ENCODE data around the gene FMN2. TPM values are rescaled to one million over a fixed set of nuclear protein-coding genes. Genes with fewer than 3 reads are reported as not detected.

Gene FMN2
- total and polyA plus RNA-seq, 9 donors: 0.60 to 10.1 (median 2.5) TPM

DNA sequence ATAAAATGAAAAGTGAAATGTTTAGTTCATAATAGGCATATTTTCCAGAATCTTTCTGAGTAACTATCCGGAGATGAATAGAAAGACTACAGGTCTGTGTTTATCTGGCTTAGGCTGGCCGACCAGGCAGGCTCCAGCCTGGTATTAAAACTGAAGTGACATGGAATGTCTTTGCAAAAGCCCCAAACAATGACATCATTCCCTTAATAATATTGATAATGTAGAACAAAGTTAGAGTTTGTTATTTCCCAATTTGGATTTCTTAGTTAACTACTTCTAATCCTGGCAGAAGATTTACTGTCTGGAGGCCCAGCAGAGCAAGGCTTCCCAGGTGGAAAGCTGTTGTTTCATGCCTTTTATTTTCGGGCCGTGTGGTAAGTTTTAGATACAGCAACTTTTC lies 312.6 kb downstream of the FMN2 start:
- no peaks in the 10 kb centered on the region for H3K9me3 ChIP-seq
- no peaks in the 10 kb centered on the region for H3K27me3 ChIP-seq
- TF ChIP-seq EP300 (IDR thresholded peaks at IDR 0.05): no peak
- no peak for TF ChIP-seq POLR2A (IDR thresholded peaks at IDR 0.05)
- WGBS, 3 donors: 23 to 34% (median 30%) methylated on average over 4 of the region's 4 CpGs
- no peak for DNase-seq
- H3K27ac ChIP-seq: no peak overlapping the region
- no peaks in the 10 kb centered on the region for H3K36me3 ChIP-seq
- H3K4me1 ChIP-seq (ENCODE audit: insufficient read depth): no peaks in the 10 kb centered on the region
- intact Hi-C loops (cut with DNase I): no loop called here
- H3K4me3 ChIP-seq: no peak overlapping the region

DNA sequence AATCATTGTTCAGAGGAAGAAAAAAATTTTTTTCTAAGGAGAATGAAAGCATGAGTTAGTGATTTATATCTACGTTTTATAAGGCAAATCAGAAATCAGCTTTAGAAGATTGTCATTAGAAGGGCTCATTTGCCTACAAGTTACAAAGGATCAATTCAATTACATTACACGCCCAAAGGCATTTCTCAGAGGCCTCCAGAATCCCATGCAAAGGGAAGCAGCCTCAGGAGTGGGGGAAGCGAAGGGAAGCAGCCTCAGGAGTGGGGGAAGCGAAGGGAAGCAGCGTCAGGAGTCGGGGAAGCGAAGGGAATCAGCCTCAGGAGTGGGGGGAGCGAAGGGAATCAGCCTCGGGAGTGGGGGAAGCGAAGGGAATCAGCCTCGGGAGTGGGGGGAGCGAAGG lies 314.1 kb downstream of the FMN2 start:
- no peaks in the 10 kb centered on the region for H3K4me1 ChIP-seq (ENCODE audit: insufficient read depth)
- H3K36me3 ChIP-seq: no peaks in the 10 kb centered on the region
- intact Hi-C loops (cut with DNase I): loop anchor here in 1 of 4 donors (1.0 kb wide), 1 partner anchor 22 kb away; no protein-coding TSS in a partner anchor
- no peaks in the 10 kb centered on the region for H3K27me3 ChIP-seq
- H3K9me3 ChIP-seq: no peaks in the 10 kb centered on the region
- 90 to 94% (median 91%) methylated on average over 12 of the region's 12 CpGs for WGBS, 3 donors
- DNase-seq: no peak
- H3K4me3 ChIP-seq: no peak overlapping the region
- TF ChIP-seq, protein P1, sequence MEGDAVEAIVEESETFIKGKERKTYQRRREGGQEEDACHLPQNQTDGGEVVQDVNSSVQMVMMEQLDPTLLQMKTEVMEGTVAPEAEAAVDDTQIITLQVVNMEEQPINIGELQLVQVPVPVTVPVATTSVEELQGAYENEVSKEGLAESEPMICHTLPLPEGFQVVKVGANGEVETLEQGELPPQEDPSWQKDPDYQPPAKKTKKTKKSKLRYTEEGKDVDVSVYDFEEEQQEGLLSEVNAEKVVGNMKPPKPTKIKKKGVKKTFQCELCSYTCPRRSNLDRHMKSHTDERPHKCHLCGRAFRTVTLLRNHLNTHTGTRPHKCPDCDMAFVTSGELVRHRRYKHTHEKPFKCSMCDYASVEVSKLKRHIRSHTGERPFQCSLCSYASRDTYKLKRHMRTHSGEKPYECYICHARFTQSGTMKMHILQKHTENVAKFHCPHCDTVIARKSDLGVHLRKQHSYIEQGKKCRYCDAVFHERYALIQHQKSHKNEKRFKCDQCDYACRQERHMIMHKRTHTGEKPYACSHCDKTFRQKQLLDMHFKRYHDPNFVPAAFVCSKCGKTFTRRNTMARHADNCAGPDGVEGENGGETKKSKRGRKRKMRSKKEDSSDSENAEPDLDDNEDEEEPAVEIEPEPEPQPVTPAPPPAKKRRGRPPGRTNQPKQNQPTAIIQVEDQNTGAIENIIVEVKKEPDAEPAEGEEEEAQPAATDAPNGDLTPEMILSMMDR (IDR thresholded peaks at IDR 0.05): no peak
- TF ChIP-seq POLR2A (IDR thresholded peaks at IDR 0.05): no peak
- no peak for TF ChIP-seq EP300 (IDR thresholded peaks at IDR 0.05)
- H3K27ac ChIP-seq: no peak overlapping the region

GRCh38 chr1:240407407-240407806 lies 315.7 kb downstream of the FMN2 start:
- no peak overlapping the region for H3K4me3 ChIP-seq
- H3K9me3 ChIP-seq: no peaks in the 10 kb centered on the region
- no peaks in the 10 kb centered on the region for H3K27me3 ChIP-seq
- TF ChIP-seq EP300 (IDR thresholded peaks at IDR 0.05) (no peak), POLR2A (IDR thresholded peaks at IDR 0.05) (no peak)
- TF ChIP-seq, protein P1 (IDR thresholded peaks at IDR 0.05): no peak
- intact Hi-C loops (cut with DNase I): no loop called here
- no peaks in the 10 kb centered on the region for H3K4me1 ChIP-seq (ENCODE audit: insufficient read depth)
- WGBS, 3 donors: 90 to 92% (median 92%) methylated on average over 5 of the region's 5 CpGs
- DNase-seq: no peak
- H3K27ac ChIP-seq: no peak overlapping the region
- H3K36me3 ChIP-seq: no peaks in the 10 kb centered on the region

DNA sequence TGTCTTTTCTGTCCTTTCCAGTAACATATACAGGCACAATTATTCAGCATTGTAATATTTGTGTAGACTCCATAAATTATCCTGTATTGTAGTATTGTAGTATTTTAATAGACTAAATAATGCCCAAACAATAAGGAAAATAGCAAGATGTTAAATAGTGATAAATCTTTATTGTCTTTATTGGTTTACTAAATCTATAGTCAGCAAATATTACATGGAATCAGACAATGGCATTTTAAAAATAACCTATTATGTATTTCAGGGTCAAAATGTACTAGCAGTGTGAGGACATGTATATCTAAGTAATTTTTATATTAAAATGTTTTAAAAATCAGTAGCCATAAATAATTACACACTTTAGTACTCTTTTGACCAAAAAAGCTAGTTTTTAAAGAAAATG lies 317.9 kb downstream of the FMN2 start:
- H3K27ac ChIP-seq: no peak overlapping the region
- no peak for TF ChIP-seq EP300 (IDR thresholded peaks at IDR 0.05)
- TF ChIP-seq, protein P1 (IDR thresholded peaks at IDR 0.05): no peak
- TF ChIP-seq POLR2A (IDR thresholded peaks at IDR 0.05): no peak
- H3K4me3 ChIP-seq: no peak overlapping the region
- no peaks in the 10 kb centered on the region for H3K36me3 ChIP-seq
- intact Hi-C loops (cut with DNase I): no loop called here
- no peaks in the 10 kb centered on the region for H3K9me3 ChIP-seq
- no peak for DNase-seq
- no peaks in the 10 kb centered on the region for H3K27me3 ChIP-seq
- no peaks in the 10 kb centered on the region for H3K4me1 ChIP-seq (ENCODE audit: insufficient read depth)

DNA sequence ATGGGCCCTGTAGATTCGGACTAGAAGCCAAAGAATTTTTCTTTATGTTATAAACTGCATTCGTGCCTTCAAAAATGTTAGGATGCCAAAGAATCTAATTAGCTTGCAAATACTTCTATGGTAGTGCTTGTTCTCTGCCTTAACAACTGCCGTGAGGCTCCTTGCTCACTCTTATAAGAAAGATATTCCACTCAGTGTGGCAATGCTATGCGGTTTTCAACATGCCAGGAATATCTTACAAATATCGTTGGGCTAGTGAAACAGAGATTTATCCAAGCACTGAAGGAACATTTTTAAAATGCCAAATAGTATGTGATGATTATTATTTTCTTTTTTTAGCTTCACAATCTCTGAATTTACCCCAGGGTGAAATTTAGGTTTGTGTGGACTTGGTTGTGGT lies 322.0 kb downstream of the FMN2 start:
- WGBS, 3 donors: 77 to 86% (median 82%) methylated on average over 5 of the region's 5 CpGs
- Histone ChIP-seq H3K27me3 (no peaks in the 10 kb centered on the region), H3K4me3 (no peak overlapping the region), H3K9me3 (no peaks in the 10 kb centered on the region), H3K36me3 (no peaks in the 10 kb centered on the region), H3K27ac (no peak overlapping the region), H3K4me1 (ENCODE audit: insufficient read depth) (no peaks in the 10 kb centered on the region)
- DNase-seq: no peak
- intact Hi-C loops (cut with DNase I): no loop called here
- TF ChIP-seq POLR2A (IDR thresholded peaks at IDR 0.05): no peak
- TF ChIP-seq, protein P1 (IDR thresholded peaks at IDR 0.05): no peak
- TF ChIP-seq EP300 (IDR thresholded peaks at IDR 0.05): no peak
